Ectodermal cell (in vitro differentiated cells): ENCODE measurements around the gene STK36.

ENCODE experiments used
- H3K27ac ChIP-seq: 2 replicates; pipeline ENCODE4 v1.7.0; 2013; ENCODE audit warnings: mild to moderate bottlenecking, low read depth, low read length; ENCODE audit not compliant: insufficient read depth, poor library complexity, severe bottlenecking
- H3K27me3 ChIP-seq: 2 replicates; pipeline ENCODE4 v1.7.0; 2013; ENCODE audit warnings: mild to moderate bottlenecking, low read length; ENCODE audit not compliant: insufficient read depth, control insufficient read depth, poor library complexity, severe bottlenecking
- H3K36me3 ChIP-seq: one replicate; pipeline ENCODE4 v1.7.0; 2013; ENCODE audit warnings: low read length; ENCODE audit not compliant: control insufficient read depth, insufficient read depth
- H3K4me1 ChIP-seq: one replicate; pipeline ENCODE4 v1.7.0; 2013; ENCODE audit warnings: low read length; ENCODE audit not compliant: control insufficient read depth, insufficient read depth
- H3K4me3 ChIP-seq: 2 replicates; pipeline ENCODE4 v1.7.0; 2013; ENCODE audit warnings: low read depth, low read length, control low read depth; ENCODE audit not compliant: insufficient read depth
- H3K9me3 ChIP-seq: 2 replicates; pipeline ENCODE4 v1.7.0; 2013; ENCODE audit warnings: mild to moderate bottlenecking, low read length, moderate library complexity; ENCODE audit not compliant: control insufficient read depth
- WGBS, 2 experiments: methylation state at CpG; one replicate each; pipeline ENCODE4 v1.1.7; 2013; ENCODE audit warnings: missing lambda C conversion rate in 2 of 2; 5-methylcytosine and 5-hydroxymethylcytosine counted together

STK36 gene

GRCh38 chr2:218716070-218716469 lies 44.2 kb downstream of the STK36 start:
- no peak overlapping the region for H3K27ac ChIP-seq
- no peaks in the 10 kb centered on the region for H3K9me3 ChIP-seq
- WGBS, 2 experiments: 94 to 96% methylated on average over 4 of the region's 4 CpGs
- H3K4me1 ChIP-seq: no peaks in the 10 kb centered on the region
- H3K4me3 ChIP-seq: no peak overlapping the region
- no peaks in the 10 kb centered on the region for H3K27me3 ChIP-seq
- peaks cover 10% of the 10 kb centered on the region for H3K36me3 ChIP-seq

- no peaks in the 10 kb centered on the region for H3K4me1 ChIP-seq
- H3K9me3 ChIP-seq: no peaks in the 10 kb centered on the region
- no peak overlapping the region for H3K27ac ChIP-seq
- 85 to 92% methylated on average over 2 to 3 of the region's 3 CpGs for WGBS, 2 experiments
- H3K27me3 ChIP-seq: no peaks in the 10 kb centered on the region
- H3K4me3 ChIP-seq: no peak overlapping the region
- peaks cover 10% of the 10 kb centered on the region for H3K36me3 ChIP-seq
These were observed 45.4 kb downstream of the STK36 start for GRCh38 chr2:218717262-218717661.

- peaks cover 10% of the 10 kb centered on the region for H3K36me3 ChIP-seq
- no peaks in the 10 kb centered on the region for H3K9me3 ChIP-seq
- no peaks in the 10 kb centered on the region for H3K4me1 ChIP-seq
- 94 to 98% methylated on average over 7 of the region's 7 CpGs for WGBS, 2 experiments
- no peak overlapping the region for H3K4me3 ChIP-seq
- H3K27ac ChIP-seq: no peak overlapping the region
- no peaks in the 10 kb centered on the region for H3K27me3 ChIP-seq
These were observed 46.2 kb downstream of the STK36 start for GRCh38 chr2:218718058-218718457.

DNA sequence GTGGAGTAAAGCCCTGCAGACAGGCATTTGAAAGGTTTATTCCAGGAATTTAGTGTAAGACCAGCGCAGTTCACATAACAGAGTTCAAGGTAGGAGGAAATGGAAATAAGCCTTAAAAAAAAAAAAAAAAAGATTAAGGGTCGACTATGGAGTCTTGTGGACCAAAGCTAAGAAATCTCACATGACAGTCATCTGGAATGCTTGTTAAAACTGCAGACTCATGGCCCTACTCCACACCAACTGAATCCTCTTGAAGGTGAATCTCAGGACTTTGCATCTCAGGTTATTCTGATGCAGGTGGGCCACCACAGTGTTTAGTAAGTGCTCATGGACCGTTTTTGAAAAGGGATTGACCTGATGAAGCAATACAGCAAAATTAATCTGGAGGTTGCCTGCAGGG lies 47.6 kb downstream of the STK36 start:
- Histone ChIP-seq H3K9me3 (no peaks in the 10 kb centered on the region), H3K4me3 (no peak overlapping the region), H3K36me3 (peaks cover 10% of the 10 kb centered on the region), H3K27ac (no peak overlapping the region), H3K27me3 (no peaks in the 10 kb centered on the region), H3K4me1 (no peaks in the 10 kb centered on the region)
- WGBS, 2 experiments: 88 to 92% methylated on average over 3 of the region's 3 CpGs

DNA sequence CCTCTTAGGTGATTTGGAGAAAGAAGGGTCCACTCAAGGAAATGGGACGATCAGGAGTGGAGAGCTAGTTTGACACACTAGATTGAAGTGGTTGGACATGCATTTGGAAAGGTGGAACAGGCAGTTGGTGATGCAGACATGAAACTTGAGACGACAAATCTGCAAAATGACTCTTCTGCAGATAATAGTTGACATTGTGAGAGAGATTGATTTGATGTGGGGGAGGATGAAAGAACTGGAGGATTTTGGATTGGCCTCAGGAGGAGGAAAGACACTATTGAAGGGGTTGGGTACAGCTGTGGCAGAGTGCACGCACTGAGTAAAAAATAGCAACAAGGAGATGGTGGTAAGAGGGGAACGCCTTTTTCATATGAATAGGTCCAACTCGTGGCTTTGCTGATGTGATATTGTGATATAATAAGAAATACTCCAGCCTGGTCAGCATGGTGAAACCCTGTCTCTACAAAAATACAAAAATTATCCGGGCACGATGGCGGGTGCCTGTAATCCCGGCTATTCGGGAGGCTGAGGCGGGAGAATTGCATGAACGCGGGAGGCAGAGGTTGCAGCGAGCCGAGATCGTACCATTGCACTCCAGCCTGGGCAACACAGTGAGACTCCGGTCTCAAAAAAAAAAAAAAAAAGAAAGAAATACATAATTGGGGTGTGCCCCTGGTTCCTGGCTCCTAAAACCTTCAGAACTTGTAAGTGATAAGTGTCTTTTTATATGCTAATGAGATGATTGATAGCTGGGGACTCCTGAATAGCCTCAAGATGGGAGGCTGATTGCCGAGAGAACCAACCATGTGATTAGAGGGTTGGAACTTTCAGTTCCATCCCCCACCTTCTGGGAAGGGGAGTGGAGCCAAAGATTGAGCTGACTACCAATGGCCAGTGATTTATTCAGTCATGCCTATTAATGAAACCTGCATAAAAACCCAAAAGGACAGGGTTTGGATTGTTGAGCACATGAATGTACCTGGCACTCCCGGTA lies 48.5 kb downstream of the STK36 start:
- Histone ChIP-seq H3K27me3 (no peaks in the 10 kb centered on the region), H3K4me1 (no peaks in the 10 kb centered on the region), H3K9me3 (no peaks in the 10 kb centered on the region), H3K27ac (no peak overlapping the region), H3K4me3 (no peak overlapping the region), H3K36me3 (peaks cover 7% of the 10 kb centered on the region)
- 91 to 93% methylated on average over 19 of the region's 19 CpGs for WGBS, 2 experiments

DNA sequence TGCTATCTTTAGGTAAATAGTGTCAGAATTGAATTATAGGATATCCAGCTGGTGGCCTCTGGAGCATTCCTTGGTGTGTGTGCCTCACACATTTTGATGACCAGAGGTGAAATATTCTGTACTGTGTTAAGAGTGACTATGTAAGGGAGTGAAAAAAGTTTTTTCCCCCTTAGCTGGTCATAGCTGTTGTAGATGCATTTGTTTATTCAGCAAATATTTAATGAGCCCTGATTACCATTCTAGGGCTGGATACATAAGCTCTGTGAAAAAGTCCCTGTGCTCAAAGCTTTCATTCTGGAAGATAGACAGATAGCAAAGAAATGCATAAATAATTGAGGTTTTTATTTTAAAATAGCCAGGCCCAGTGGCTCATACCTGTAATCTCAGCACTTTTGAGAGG lies 49.6 kb downstream of the STK36 start:
- no peaks in the 10 kb centered on the region for H3K4me1 ChIP-seq
- H3K27ac ChIP-seq: no peak overlapping the region
- H3K9me3 ChIP-seq: peaks cover 3% of the 10 kb centered on the region
- H3K27me3 ChIP-seq: no peaks in the 10 kb centered on the region
- H3K36me3 ChIP-seq: peaks cover 7% of the 10 kb centered on the region
- no peak overlapping the region for H3K4me3 ChIP-seq

- H3K4me1 ChIP-seq: no peaks in the 10 kb centered on the region
- no peak overlapping the region for H3K27ac ChIP-seq
- peaks cover 3% of the 10 kb centered on the region for H3K9me3 ChIP-seq
- no peaks in the 10 kb centered on the region for H3K27me3 ChIP-seq
- peaks cover 3% of the 10 kb centered on the region for H3K36me3 ChIP-seq
- WGBS, 2 experiments: 98 to 100% methylated on average over 2 of the region's 2 CpGs
- no peak overlapping the region for H3K4me3 ChIP-seq
These were observed 50.0 kb downstream of the STK36 start for GRCh38 chr2:218721934-218722333.

DNA sequence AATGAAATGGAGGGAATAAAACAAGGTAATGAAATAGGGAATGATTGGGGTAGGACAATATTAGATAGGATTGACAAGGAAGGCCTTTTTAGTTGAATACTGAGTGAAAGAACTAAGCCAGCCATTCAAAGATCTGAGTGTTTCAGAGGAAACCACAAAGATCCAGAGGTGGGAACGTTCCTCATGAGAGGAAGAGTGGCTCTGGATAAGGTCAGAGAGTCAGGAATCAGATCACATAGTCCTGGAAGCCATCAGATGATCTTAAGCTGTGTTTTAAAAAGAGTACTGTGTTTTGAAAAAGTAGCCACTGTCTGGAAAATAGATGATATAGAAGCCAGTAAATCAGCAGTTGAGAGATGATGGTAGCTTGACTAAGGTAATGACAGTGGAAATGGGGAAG lies 50.5 kb downstream of the STK36 start:
- H3K27ac ChIP-seq: no peak overlapping the region
- 76 to 79% methylated on average over 1 of the region's 1 CpG for WGBS, 2 experiments
- H3K4me3 ChIP-seq: no peak overlapping the region
- H3K36me3 ChIP-seq: peaks cover under 1% of the 10 kb centered on the region
- H3K27me3 ChIP-seq: no peaks in the 10 kb centered on the region
- H3K9me3 ChIP-seq: peaks cover 3% of the 10 kb centered on the region
- H3K4me1 ChIP-seq: no peaks in the 10 kb centered on the region

- Histone ChIP-seq H3K27ac (no peak overlapping the region), H3K4me1 (no peaks in the 10 kb centered on the region), H3K9me3 (peaks cover 3% of the 10 kb centered on the region), H3K4me3 (no peak overlapping the region), H3K36me3 (peaks cover 4% of the 10 kb centered on the region), H3K27me3 (no peaks in the 10 kb centered on the region)
- 88% methylated on average over 1 of the region's 1 CpG for WGBS, 2 experiments
These were observed 51.2 kb downstream of the STK36 start for GRCh38 chr2:218722876-218723785.

DNA sequence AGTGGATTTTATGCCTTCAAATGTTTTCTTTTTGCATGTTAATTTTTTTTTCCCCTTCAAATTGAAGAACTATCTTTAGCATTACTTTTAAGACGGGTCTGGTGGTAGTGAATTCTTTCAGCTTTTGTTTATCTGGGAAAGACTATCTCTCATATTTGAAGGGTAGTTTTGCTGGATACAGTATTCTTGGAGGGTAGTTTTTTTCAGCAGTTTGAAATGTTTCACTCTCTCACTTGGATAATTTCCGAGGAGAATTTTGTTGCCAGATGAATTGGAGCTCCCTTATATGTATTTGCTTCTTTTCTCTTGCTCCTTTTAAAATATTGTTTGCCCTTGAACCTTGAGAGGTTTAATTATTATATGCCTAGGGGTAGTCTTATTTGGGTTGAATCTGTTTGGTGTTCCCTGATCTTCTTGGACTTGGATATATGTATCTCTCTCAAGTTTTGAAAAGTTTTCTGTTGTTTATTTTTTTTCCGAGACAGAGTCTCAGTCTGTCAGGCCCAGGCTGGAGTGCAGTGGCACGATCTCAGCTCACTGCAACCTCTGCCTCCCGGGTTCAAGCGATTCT lies 54.2 kb downstream of the STK36 start:
- Histone ChIP-seq H3K4me3 (no peak overlapping the region), H3K27me3 (no peaks in the 10 kb centered on the region), H3K27ac (no peak overlapping the region), H3K4me1 (no peaks in the 10 kb centered on the region), H3K36me3 (peaks cover 4% of the 10 kb centered on the region), H3K9me3 (peaks cover 3% of the 10 kb centered on the region)
- 94 to 97% methylated on average over 6 of the region's 6 CpGs for WGBS, 2 experiments
